GM23248 (cell line): ENCODE measurements around the gene ZNF197.

Experiments used
- EZH2 ChIP-seq: fragments of 200-600 bp; sonication (generic); IDR thresholded peaks from 2 replicates; pipeline ENCODE4 v1.6.1; 2018; ENCODE audit warnings: antibody characterized with exemption, mild to moderate bottlenecking; ENCODE audit not compliant: insufficient read depth, poor library complexity, severe bottlenecking
- EZH2phosphoT487 ChIP-seq: fragments of 200-600 bp; sonication (generic); IDR thresholded peaks from 2 replicates; pipeline ENCODE4 v1.6.1; 2018; ENCODE audit warnings: antibody characterized with exemption, moderate library complexity, mild to moderate bottlenecking, low read depth; ENCODE audit not compliant: insufficient read depth

GRCh38 chr3:44628716-44629115 lies 3.9 kb downstream of the ZNF197 start:
- TF ChIP-seq EZH2phosphoT487, result no peak
- TF ChIP-seq EZH2, result no peak
